GM12801 (cell line): Measurements from ENCODE around the gene PRLR.

Source experiments
- CTCF ChIP-seq: IDR thresholded peaks from one replicate; pipeline ENCODE4 v1.5.1; 2011; ENCODE audit warnings: control low read depth; ENCODE audit not compliant: insufficient read length; ENCODE audit errors: extremely low read depth

PRLR gene

GRCh38 chr5:35182486-35182885 lies 47.8 kb downstream of the PRLR start:
- no peak for TF ChIP-seq CTCF

- TF ChIP-seq CTCF: no peak
Measured at GRCh38 chr5:35180046-35180445, 50.2 kb downstream of the PRLR start.

GRCh38 chr5:35177783-35178182 lies 52.5 kb downstream of the PRLR start:
- no peak for TF ChIP-seq CTCF

- no peak for TF ChIP-seq CTCF
Measured at GRCh38 chr5:35172533-35172932, 57.8 kb downstream of the PRLR start.

GRCh38 chr5:35171991-35172390 lies 58.3 kb downstream of the PRLR start:
- no peak for TF ChIP-seq CTCF

GRCh38 chr5:35171078-35171477 lies 59.2 kb downstream of the PRLR start:
- TF ChIP-seq CTCF: no peak

GRCh38 chr5:35166043-35166442 lies 64.2 kb downstream of the PRLR start:
- no peak for TF ChIP-seq CTCF
